Activated CD8-positive, alpha-beta T cell treated with anti-CD3 and anti-CD28 coated beads, Interleukin-2, amount 10 ng/mL, durations not matched to agents 7 days and 5 days (primary cell): ENCODE measurements around the gene AGAP1. TPM values are rescaled to one million over a fixed set of nuclear protein-coding genes. Genes with fewer than 3 reads are reported as not detected.
"Not testable (repeated sequence)": the region's sequence is repeated elsewhere in the genome, so short reads cannot be mapped to it uniquely, and the experiment has no call there.

Experiments used
- ATAC-seq: fragments of 150-1000 bp; cut with Tn5 transposase; one replicate; pipeline ENCODE4 v1.10.0; 2021; ENCODE audit warnings: moderate library complexity
- CTCF ChIA-PET: fragments of 350-600 bp; sonication (Branson Sonifier 250); formaldehyde crosslinking; loops from one replicate; lab custom pipeline; 2021; ENCODE audit warnings: antibody characterized with exemption; lab: Charles Lee
- POLR2A ChIA-PET: fragments of 350-600 bp; sonication (Branson Sonifier 250); formaldehyde crosslinking; loops from one replicate; lab custom pipeline; 2021; ENCODE audit warnings: antibody characterized with exemption; lab: Charles Lee
- DNase-seq: peaks from one replicate; pipeline ENCODE4 v3.0.0-alpha.2; 2020
- H3K27ac Mint-ChIP-seq: one replicate; pipeline ENCODE4 v1.8.0; 2021; ENCODE audit warnings: mild to moderate bottlenecking, mixed read lengths
- H3K27me3 Mint-ChIP-seq: one replicate; pipeline ENCODE4 v1.8.0; 2021; ENCODE audit warnings: low read depth, mixed read lengths
- H3K36me3 Mint-ChIP-seq: one replicate; pipeline ENCODE4 v1.8.0; 2021; ENCODE audit warnings: low read depth, mixed read lengths
- H3K4me1 Mint-ChIP-seq: one replicate; pipeline ENCODE4 v1.8.0; 2021; ENCODE audit warnings: low read depth, mixed read lengths
- H3K4me3 Mint-ChIP-seq: one replicate; pipeline ENCODE4 v1.8.0; 2021; ENCODE audit warnings: mild to moderate bottlenecking, mixed read lengths
- H3K9me3 Mint-ChIP-seq: one replicate; pipeline ENCODE4 v1.8.0; 2022; ENCODE audit warnings: mixed read lengths; ENCODE audit not compliant: insufficient read depth
- total RNA-seq, 2 experiments: library from RNA; stranded (reverse); gene quantifications; one replicate each; pipeline ENCODE4 v1.2.3, GENCODE V29; 2021

AGAP1 gene
- total RNA-seq, 2 experiments from 2014 or later: 0.82 to 1.3 TPM

- ATAC-seq (no peak), DNase-seq (no peak)
- Mint-ChIP-seq H3K9me3 (no peaks in the 10 kb centered on the region), H3K4me3 (no peak overlapping the region), H3K36me3 (no peaks in the 10 kb centered on the region), H3K4me1 (no peaks in the 10 kb centered on the region), H3K27ac (no peak overlapping the region), H3K27me3 (no peaks in the 10 kb centered on the region)
- POLR2A ChIA-PET: no interaction called here
- CTCF ChIA-PET: no interaction called here
Observed at GRCh38 chr2:235601960-235602704, 108.3 kb downstream of the AGAP1 start.

- not testable (repeated sequence) for ATAC-seq
Observed at GRCh38 chr2:235602971-235603370, 109.1 kb downstream of the AGAP1 start.

GRCh38 chr2:235603659-235604058 is 109.8 kb downstream of the AGAP1 start:
- no peak overlapping the region for H3K27ac Mint-ChIP-seq
- no peaks in the 10 kb centered on the region for H3K27me3 Mint-ChIP-seq
- ChIA-PET CTCF (no interaction called here), POLR2A (no interaction called here)
- no peaks in the 10 kb centered on the region for H3K4me1 Mint-ChIP-seq
- no peak overlapping the region for H3K4me3 Mint-ChIP-seq
- DNase-seq (no peak), ATAC-seq (no peak)
- H3K36me3 Mint-ChIP-seq: no peaks in the 10 kb centered on the region
- no peaks in the 10 kb centered on the region for H3K9me3 Mint-ChIP-seq

More at GRCh38 chr2:235602971-235603370, 109.1 kb downstream of the AGAP1 start:
- H3K9me3 Mint-ChIP-seq, CTCF ChIA-PET, POLR2A ChIA-PET, DNase-seq, H3K27me3 Mint-ChIP-seq, H3K36me3 Mint-ChIP-seq, H3K4me1 Mint-ChIP-seq, H3K4me3 Mint-ChIP-seq, H3K27ac Mint-ChIP-seq: not testable (repeated sequence)

- ATAC-seq (no peak), DNase-seq (peak; percentile 21)
- H3K4me3 Mint-ChIP-seq: no peak overlapping the region
- ChIA-PET POLR2A (no interaction called here), CTCF (no interaction called here)
- H3K4me1 Mint-ChIP-seq: no peaks in the 10 kb centered on the region
- no peaks in the 10 kb centered on the region for H3K27me3 Mint-ChIP-seq
- H3K27ac Mint-ChIP-seq: no peak overlapping the region
- no peaks in the 10 kb centered on the region for H3K36me3 Mint-ChIP-seq
- no peaks in the 10 kb centered on the region for H3K9me3 Mint-ChIP-seq
Observed at GRCh38 chr2:235605312-235606003, 111.6 kb downstream of the AGAP1 start.

GRCh38 chr2:235606004-235606715 is 112.3 kb downstream of the AGAP1 start:
- Mint-ChIP-seq H3K27me3 (no peaks in the 10 kb centered on the region), H3K4me3 (no peak overlapping the region), H3K36me3 (no peaks in the 10 kb centered on the region), H3K27ac (no peak overlapping the region), H3K9me3 (no peaks in the 10 kb centered on the region), H3K4me1 (no peaks in the 10 kb centered on the region)
- no peak for ATAC-seq
- no peak for DNase-seq
- ChIA-PET POLR2A (no interaction called here), CTCF (no interaction called here)

- POLR2A ChIA-PET: no interaction called here
- Mint-ChIP-seq H3K27ac (no peak overlapping the region), H3K36me3 (no peaks in the 10 kb centered on the region), H3K4me3 (no peak overlapping the region), H3K27me3 (no peaks in the 10 kb centered on the region), H3K4me1 (no peaks in the 10 kb centered on the region), H3K9me3 (no peaks in the 10 kb centered on the region)
- DNase-seq (no peak), ATAC-seq (no peak)
- CTCF ChIA-PET: no interaction called here
Observed at GRCh38 chr2:235607546-235608199, 113.8 kb downstream of the AGAP1 start.

GRCh38 chr2:235608200-235608887 is 114.5 kb downstream of the AGAP1 start:
- H3K27me3 Mint-ChIP-seq: no peaks in the 10 kb centered on the region
- ATAC-seq (no peak), DNase-seq (no peak)
- H3K4me1 Mint-ChIP-seq: no peaks in the 10 kb centered on the region
- H3K27ac Mint-ChIP-seq: no peak overlapping the region
- CTCF ChIA-PET: no interaction called here
- POLR2A ChIA-PET: no interaction called here
- no peaks in the 10 kb centered on the region for H3K9me3 Mint-ChIP-seq
- no peaks in the 10 kb centered on the region for H3K36me3 Mint-ChIP-seq
- no peak overlapping the region for H3K4me3 Mint-ChIP-seq

GRCh38 chr2:235609321-235609720 is 115.5 kb downstream of the AGAP1 start:
- H3K27me3 Mint-ChIP-seq: no peaks in the 10 kb centered on the region
- H3K27ac Mint-ChIP-seq: no peak overlapping the region
- ChIA-PET CTCF (no interaction called here), POLR2A (no interaction called here)
- no peak for ATAC-seq
- no peak overlapping the region for H3K4me3 Mint-ChIP-seq
- H3K36me3 Mint-ChIP-seq: no peaks in the 10 kb centered on the region
- no peak for DNase-seq
- H3K4me1 Mint-ChIP-seq: no peaks in the 10 kb centered on the region
- H3K9me3 Mint-ChIP-seq: no peaks in the 10 kb centered on the region

- ATAC-seq (no peak), DNase-seq (no peak)
- ChIA-PET POLR2A (no interaction called here), CTCF (no interaction called here)
- no peak overlapping the region for H3K27ac Mint-ChIP-seq
- H3K36me3 Mint-ChIP-seq: no peaks in the 10 kb centered on the region
- no peaks in the 10 kb centered on the region for H3K4me1 Mint-ChIP-seq
- no peaks in the 10 kb centered on the region for H3K9me3 Mint-ChIP-seq
- H3K27me3 Mint-ChIP-seq: no peaks in the 10 kb centered on the region
- H3K4me3 Mint-ChIP-seq: no peak overlapping the region
Observed at GRCh38 chr2:235609746-235610145, 115.9 kb downstream of the AGAP1 start.

- POLR2A ChIA-PET: interaction anchor here (1.0 kb wide), 1 partner anchor 11 kb away, joined by 3 read pairs; no protein-coding TSS in a partner anchor
- Mint-ChIP-seq H3K4me3 (no peak overlapping the region), H3K36me3 (no peaks in the 10 kb centered on the region)
Observed at GRCh38 chr2:235610696-235611257, 116.9 kb downstream of the AGAP1 start.

GRCh38 chr2:235611349-235611748 is 117.5 kb downstream of the AGAP1 start:
- POLR2A ChIA-PET: interaction anchor here (1.0 kb wide), 1 partner anchor 10 kb away, joined by 3 read pairs; no protein-coding TSS in a partner anchor
- CTCF ChIA-PET: no interaction called here
- no peaks in the 10 kb centered on the region for H3K36me3 Mint-ChIP-seq
- ATAC-seq: no peak
- no peak overlapping the region for H3K4me3 Mint-ChIP-seq
- no peaks in the 10 kb centered on the region for H3K4me1 Mint-ChIP-seq
- no peaks in the 10 kb centered on the region for H3K27me3 Mint-ChIP-seq
- no peak overlapping the region for H3K27ac Mint-ChIP-seq
- H3K9me3 Mint-ChIP-seq: no peaks in the 10 kb centered on the region
- DNase-seq: no peak

More at GRCh38 chr2:235610696-235611257, 116.9 kb downstream of the AGAP1 start:
- no peak for DNase-seq
- ATAC-seq: no peak
- CTCF ChIA-PET: no interaction called here
- Mint-ChIP-seq H3K27ac (no peak overlapping the region), H3K9me3 (no peaks in the 10 kb centered on the region), H3K27me3 (no peaks in the 10 kb centered on the region), H3K4me1 (no peaks in the 10 kb centered on the region)
